SK-N-MC (cell line): ENCODE results near the gene JKAMP.

ENCODE experiments used
- FOXP2 ChIP-seq: optimal IDR thresholded peaks from 2 replicates; pipeline ENCODE3; 2011; ENCODE audit warnings: mild to moderate bottlenecking, moderate library complexity; ENCODE audit not compliant: insufficient read depth; ENCODE audit errors: extremely low read length, control extremely low read depth
- POLR2AphosphoS5 ChIP-seq: IDR thresholded peaks from 2 replicates; pipeline ENCODE4 v1.6.1; 2012; ENCODE audit warnings: mild to moderate bottlenecking, low read depth, low read length, borderline replicate concordance

- TF ChIP-seq POLR2AphosphoS5: no peak
- TF ChIP-seq FOXP2: no peak
These were observed 8.6 kb upstream of the JKAMP start for GRCh38 chr14:59475709-59476108.
